ENCODE data around the gene LAG3. TPM values are rescaled to one million over a fixed set of nuclear protein-coding genes. Genes with fewer than 3 reads are reported as not detected.

LAG3 gene
- total RNA-seq, 1 experiment from 2014 or later = 0.58 TPM

DNA sequence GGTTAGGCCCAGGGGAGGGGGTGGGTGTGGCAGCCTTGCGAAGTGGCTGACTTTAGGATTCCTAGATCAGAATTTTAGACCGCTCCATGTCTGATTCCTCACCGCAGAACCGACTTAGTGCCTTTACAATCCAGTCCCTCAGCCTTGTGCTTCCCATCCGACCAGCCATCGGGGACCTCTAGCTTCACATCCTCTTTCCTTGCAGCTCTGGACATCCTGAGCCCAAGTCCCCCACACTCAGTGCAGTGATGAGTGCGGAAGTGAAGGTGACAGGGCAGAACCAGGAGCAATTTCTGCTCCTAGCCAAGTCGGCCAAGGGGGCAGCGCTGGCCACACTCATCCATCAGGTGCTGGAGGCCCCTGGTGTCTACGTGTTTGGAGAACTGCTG, 47.9 kb upstream of the LAG3 start:
- BruUV-seq (replicated peaks) = TSS peak; percentile 77
- CTCF ChIA-PET = interaction anchor here (0.6 to 4.5 kb wide), 14 partner anchors 9 to 169 kb away, joined by 3 to 29 read pairs (median 4); partner anchors contain the start of genes MLF2, PTMS and ZNF384
- Mint-ChIP-seq H3K27ac (ENCODE audit: low read depth, unreplicated experiment) (peak overlapping the region; percentile 83), H3K4me1 (ENCODE audit: insufficient read depth, unreplicated experiment) (no peaks in the 10 kb centered on the region), H3K9me3 (ENCODE audit: unreplicated experiment) (no peaks in the 10 kb centered on the region), H3K27me3 (ENCODE audit: insufficient read depth, unreplicated experiment) (no peaks in the 10 kb centered on the region), H3K36me3 (ENCODE audit: insufficient read depth, unreplicated experiment) (peaks cover 22% of the 10 kb centered on the region), H3K4me3 (ENCODE audit: unreplicated experiment) (peak overlapping the region; percentile 70)
- TF ChIP-seq, protein P1, sequence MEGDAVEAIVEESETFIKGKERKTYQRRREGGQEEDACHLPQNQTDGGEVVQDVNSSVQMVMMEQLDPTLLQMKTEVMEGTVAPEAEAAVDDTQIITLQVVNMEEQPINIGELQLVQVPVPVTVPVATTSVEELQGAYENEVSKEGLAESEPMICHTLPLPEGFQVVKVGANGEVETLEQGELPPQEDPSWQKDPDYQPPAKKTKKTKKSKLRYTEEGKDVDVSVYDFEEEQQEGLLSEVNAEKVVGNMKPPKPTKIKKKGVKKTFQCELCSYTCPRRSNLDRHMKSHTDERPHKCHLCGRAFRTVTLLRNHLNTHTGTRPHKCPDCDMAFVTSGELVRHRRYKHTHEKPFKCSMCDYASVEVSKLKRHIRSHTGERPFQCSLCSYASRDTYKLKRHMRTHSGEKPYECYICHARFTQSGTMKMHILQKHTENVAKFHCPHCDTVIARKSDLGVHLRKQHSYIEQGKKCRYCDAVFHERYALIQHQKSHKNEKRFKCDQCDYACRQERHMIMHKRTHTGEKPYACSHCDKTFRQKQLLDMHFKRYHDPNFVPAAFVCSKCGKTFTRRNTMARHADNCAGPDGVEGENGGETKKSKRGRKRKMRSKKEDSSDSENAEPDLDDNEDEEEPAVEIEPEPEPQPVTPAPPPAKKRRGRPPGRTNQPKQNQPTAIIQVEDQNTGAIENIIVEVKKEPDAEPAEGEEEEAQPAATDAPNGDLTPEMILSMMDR (IDR thresholded peaks at IDR 0.05; ENCODE audit: unreplicated experiment) = no peak
- POLR2A ChIA-PET = interaction anchor here (0.6 to 4.7 kb wide), 27 partner anchors 10 to 267 kb away, joined by 3 to 159 read pairs (median 5); partner anchors contain the start of genes CDCA3, ING4, MLF2 and NOP2
- DNase-seq (ENCODE audit: unreplicated experiment) = no peak
- intact Hi-C loops (cut with micrococcal nuclease) = no loop called here

DNA sequence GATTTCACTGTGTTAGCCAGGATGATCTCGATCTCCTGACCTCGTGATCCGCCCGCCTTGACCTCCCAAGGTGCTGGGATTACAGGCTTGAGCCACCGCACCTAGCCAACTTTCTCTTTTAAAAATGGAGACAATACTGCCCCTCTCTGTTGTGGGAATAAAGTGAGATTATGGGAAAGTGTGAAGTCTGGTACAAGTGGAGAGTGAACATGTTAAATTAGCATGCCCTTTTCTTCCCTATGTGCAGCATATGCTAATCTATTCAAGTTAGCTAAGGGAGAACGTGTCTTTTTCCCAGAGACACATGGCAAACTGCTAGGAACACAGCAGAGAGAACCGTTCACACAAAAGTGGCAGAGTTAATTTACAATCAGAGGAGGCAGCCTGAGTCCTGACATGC, 47.0 kb upstream of the LAG3 start:
- ChIA-PET CTCF (interaction anchor here (0.8 to 4.5 kb wide), 6 partner anchors 11 to 147 kb away, joined by 3 to 29 read pairs (median 4); partner anchors contain the start of genes MLF2 and SPSB2), POLR2A (interaction anchor here (0.8 to 4.7 kb wide), 7 partner anchors 28 to 218 kb away, joined by 3 to 159 read pairs (median 6); partner anchors contain the start of genes CDCA3, MLF2, RNU7-1 and TPI1)
- DNase-seq (ENCODE audit: unreplicated experiment) = no peak
- TF ChIP-seq, protein P1 (IDR thresholded peaks at IDR 0.05; ENCODE audit: unreplicated experiment) = no peak
- Mint-ChIP-seq H3K36me3 (ENCODE audit: insufficient read depth, unreplicated experiment) (peaks cover 27% of the 10 kb centered on the region), H3K9me3 (ENCODE audit: unreplicated experiment) (no peaks in the 10 kb centered on the region), H3K27ac (ENCODE audit: low read depth, unreplicated experiment) (no peak overlapping the region), H3K4me3 (ENCODE audit: unreplicated experiment) (peak overlapping the region; percentile 70), H3K4me1 (ENCODE audit: insufficient read depth, unreplicated experiment) (no peaks in the 10 kb centered on the region), H3K27me3 (ENCODE audit: insufficient read depth, unreplicated experiment) (no peaks in the 10 kb centered on the region)
- intact Hi-C loops (cut with micrococcal nuclease) = no loop called here
- no TSS peak for BruUV-seq (replicated peaks)

DNA sequence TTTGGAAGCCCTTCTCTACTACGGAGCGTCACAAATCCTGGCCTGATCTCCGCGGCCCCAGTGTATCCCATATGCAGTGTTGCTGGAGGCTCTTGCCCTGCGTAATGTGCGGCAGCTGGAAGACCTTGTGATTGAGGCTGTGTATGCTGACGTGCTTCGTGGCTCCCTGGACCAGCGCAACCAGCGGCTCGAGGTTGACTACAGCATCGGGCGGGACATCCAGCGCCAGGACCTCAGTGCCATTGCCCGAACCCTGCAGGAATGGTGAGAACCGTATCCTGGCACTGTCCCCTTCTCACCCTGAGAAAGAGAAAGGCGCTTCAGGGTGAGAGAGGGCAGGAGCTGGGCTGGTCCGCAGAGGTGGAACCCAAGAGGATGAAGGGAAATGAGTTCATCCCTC, 43.1 kb upstream of the LAG3 start:
- H3K27me3 Mint-ChIP-seq (ENCODE audit: insufficient read depth, unreplicated experiment) = no peaks in the 10 kb centered on the region
- H3K36me3 Mint-ChIP-seq (ENCODE audit: insufficient read depth, unreplicated experiment) = peaks cover 46% of the 10 kb centered on the region
- no peaks in the 10 kb centered on the region for H3K4me1 Mint-ChIP-seq (ENCODE audit: insufficient read depth, unreplicated experiment)
- H3K4me3 Mint-ChIP-seq (ENCODE audit: unreplicated experiment) = no peak overlapping the region
- TF ChIP-seq, protein P1 (IDR thresholded peaks at IDR 0.05; ENCODE audit: unreplicated experiment) = no peak
- H3K27ac Mint-ChIP-seq (ENCODE audit: low read depth, unreplicated experiment) = no peak overlapping the region
- intact Hi-C loops (cut with micrococcal nuclease) = no loop called here
- no TSS peak for BruUV-seq (replicated peaks)
- no peak for DNase-seq (ENCODE audit: unreplicated experiment)
- CTCF ChIA-PET = interaction anchor here (9.4 kb wide), 1 partner anchor 24 kb away, joined by 83 read pairs; the partner anchor contains the start of gene MLF2
- no peaks in the 10 kb centered on the region for H3K9me3 Mint-ChIP-seq (ENCODE audit: unreplicated experiment)
- POLR2A ChIA-PET = interaction anchor here (0.5 to 1.4 kb wide), 2 partner anchors 24 to 136 kb away, joined by 3 read pairs; partner anchors contain the start of gene MLF2

DNA sequence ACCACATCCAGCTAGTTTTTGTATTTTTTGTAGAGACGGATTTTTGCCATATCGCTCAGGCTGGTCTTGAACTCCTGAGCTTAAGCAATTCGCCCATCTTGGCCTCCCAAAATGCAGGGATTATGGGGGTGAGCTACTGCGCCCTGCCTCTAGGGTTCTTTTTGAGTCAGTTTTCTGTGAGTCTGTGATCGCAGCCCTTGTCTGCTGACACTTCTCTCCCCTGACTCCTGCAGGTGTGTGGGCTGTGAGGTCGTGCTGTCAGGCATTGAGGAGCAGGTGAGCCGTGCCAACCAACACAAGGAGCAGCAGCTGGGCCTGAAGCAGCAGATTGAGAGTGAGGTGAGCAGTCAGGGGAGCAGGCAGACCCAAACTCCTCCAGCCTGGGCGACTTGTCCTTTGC, 42.2 kb upstream of the LAG3 start:
- DNase-seq (ENCODE audit: unreplicated experiment) = no peak
- ChIA-PET CTCF (interaction anchor here (9.4 kb wide), 1 partner anchor 23 kb away, joined by 83 read pairs; the partner anchor contains the start of gene MLF2), POLR2A (interaction anchor here (0.7 to 1.4 kb wide), 2 partner anchors 135 to 208 kb away, joined by 3 read pairs; no protein-coding TSS in a partner anchor)
- Mint-ChIP-seq H3K4me3 (ENCODE audit: unreplicated experiment) (no peak overlapping the region), H3K27me3 (ENCODE audit: insufficient read depth, unreplicated experiment) (no peaks in the 10 kb centered on the region), H3K9me3 (ENCODE audit: unreplicated experiment) (no peaks in the 10 kb centered on the region), H3K27ac (ENCODE audit: low read depth, unreplicated experiment) (no peak overlapping the region), H3K36me3 (ENCODE audit: insufficient read depth, unreplicated experiment) (peaks cover 46% of the 10 kb centered on the region), H3K4me1 (ENCODE audit: insufficient read depth, unreplicated experiment) (no peaks in the 10 kb centered on the region)
- intact Hi-C loops (cut with micrococcal nuclease) = no loop called here
- TF ChIP-seq, protein P1 (IDR thresholded peaks at IDR 0.05; ENCODE audit: unreplicated experiment) = no peak
- BruUV-seq (replicated peaks) = no TSS peak
